ENCODE data around the gene DPPA5. TPM values are rescaled to one million over a fixed set of nuclear protein-coding genes. Genes with fewer than 3 reads are reported as not detected.
A peak's percentile ranks its signal among the peaks of the same experiment; 100 is the strongest.
"Not testable (repeated sequence)": the region's sequence is repeated elsewhere in the genome, so short reads cannot be mapped to it uniquely, and the experiment has no call there.

Gene DPPA5
- polyA plus RNA-seq, 2 donors: not detected

DNA sequence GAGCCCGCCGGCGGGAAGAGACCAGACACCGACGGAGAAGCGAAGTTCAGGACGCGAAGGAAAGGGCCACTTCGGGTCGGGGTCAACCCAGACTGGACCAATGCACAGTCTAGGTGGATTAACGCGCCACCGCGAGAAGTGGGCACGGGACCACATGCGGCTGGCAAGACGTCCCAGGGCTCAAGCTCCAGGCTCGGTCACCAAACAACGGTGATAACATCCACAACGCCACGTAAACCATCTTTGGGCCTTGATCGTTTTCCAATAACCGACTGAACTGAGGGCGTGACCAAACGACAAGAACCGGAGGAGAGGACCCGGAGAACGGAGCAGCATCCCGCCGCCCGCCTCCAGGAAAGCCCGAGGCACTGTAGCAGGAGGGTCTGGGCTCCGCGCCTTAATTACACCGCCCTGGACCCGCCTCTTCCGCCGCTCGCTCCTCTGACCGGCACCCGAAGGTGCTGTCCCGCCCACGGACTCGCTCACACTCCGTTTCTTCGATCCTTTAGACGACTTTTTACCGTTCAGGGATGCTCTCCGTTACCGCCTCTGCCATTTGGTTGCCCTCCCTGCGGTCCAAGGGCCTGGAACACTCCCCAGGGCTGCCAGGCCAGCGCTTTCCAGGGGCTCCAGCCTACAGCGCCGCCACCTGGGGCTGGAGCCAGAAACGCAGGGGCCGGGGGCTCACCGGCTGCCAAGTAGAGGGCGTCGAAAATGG is 44.1 kb downstream of the DPPA5 start:
- Histone ChIP-seq H3K27me3 (ENCODE audit: control insufficient read depth in 1 of 2, insufficient read depth in 2 of 2, low read length in 2 of 2) (peaks cover 0 to 3% of the 10 kb centered on the region in 2 donors), H3K4me3 (ENCODE audit: low read depth in 1 of 2, low read length in 2 of 2) (peak overlapping the region; percentile 55 to 64), H3K27ac (ENCODE audit: low read depth in 2 of 2, low read length in 1 of 2) (peak overlapping the region in 1 of 2 donors; percentile 47), H3K4me1 (ENCODE audit: control insufficient read depth in 2 of 2, insufficient read depth in 2 of 2, low read length in 1 of 2) (peaks cover 0 to 5% of the 10 kb centered on the region in 2 donors), H3K9me3 (ENCODE audit: control insufficient read depth in 2 of 2, insufficient read depth in 1 of 2, low read depth in 1 of 2, low read length in 1 of 2) (peaks cover 0 to 3% of the 10 kb centered on the region in 2 donors), H3K36me3 (ENCODE audit: control insufficient read depth in 2 of 2, insufficient read depth in 2 of 2, low read length in 1 of 2) (no peaks in the 10 kb centered on the region)
- 1% methylated on average over 57 to 59 of the region's 59 CpGs for WGBS, 2 donors

DNA sequence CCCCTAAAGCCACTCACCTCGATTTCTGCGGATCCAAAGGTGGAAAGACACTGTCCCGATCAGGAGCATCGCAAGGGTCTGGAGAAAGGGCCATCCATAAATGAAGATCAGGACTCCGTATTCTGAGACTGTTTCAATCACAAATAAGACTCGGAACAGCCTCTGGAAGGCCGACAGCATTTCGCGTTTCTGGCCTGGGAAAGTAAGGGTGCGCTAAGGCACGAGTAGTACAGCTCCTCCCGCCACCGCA is 44.6 kb downstream of the DPPA5 start:
- no peaks in the 10 kb centered on the region for H3K36me3 ChIP-seq (ENCODE audit: control insufficient read depth in 2 of 2, insufficient read depth in 2 of 2, low read length in 1 of 2)
- H3K27me3 ChIP-seq (ENCODE audit: control insufficient read depth in 1 of 2, insufficient read depth in 2 of 2, low read length in 2 of 2): no peaks in the 10 kb centered on the region
- peak overlapping the region; percentile 55 to 64 for H3K4me3 ChIP-seq (ENCODE audit: low read depth in 1 of 2, low read length in 2 of 2)
- peaks cover 0 to under 1% of the 10 kb centered on the region in 2 donors for H3K4me1 ChIP-seq (ENCODE audit: control insufficient read depth in 2 of 2, insufficient read depth in 2 of 2, low read length in 1 of 2)
- 7 to 8% methylated on average over 13 of the region's 13 CpGs for WGBS, 2 donors
- no peak overlapping the region for H3K27ac ChIP-seq (ENCODE audit: low read depth in 2 of 2, low read length in 1 of 2)
- peaks cover 0 to under 1% of the 10 kb centered on the region in 2 donors for H3K9me3 ChIP-seq (ENCODE audit: control insufficient read depth in 2 of 2, insufficient read depth in 1 of 2, low read depth in 1 of 2, low read length in 1 of 2)

DNA sequence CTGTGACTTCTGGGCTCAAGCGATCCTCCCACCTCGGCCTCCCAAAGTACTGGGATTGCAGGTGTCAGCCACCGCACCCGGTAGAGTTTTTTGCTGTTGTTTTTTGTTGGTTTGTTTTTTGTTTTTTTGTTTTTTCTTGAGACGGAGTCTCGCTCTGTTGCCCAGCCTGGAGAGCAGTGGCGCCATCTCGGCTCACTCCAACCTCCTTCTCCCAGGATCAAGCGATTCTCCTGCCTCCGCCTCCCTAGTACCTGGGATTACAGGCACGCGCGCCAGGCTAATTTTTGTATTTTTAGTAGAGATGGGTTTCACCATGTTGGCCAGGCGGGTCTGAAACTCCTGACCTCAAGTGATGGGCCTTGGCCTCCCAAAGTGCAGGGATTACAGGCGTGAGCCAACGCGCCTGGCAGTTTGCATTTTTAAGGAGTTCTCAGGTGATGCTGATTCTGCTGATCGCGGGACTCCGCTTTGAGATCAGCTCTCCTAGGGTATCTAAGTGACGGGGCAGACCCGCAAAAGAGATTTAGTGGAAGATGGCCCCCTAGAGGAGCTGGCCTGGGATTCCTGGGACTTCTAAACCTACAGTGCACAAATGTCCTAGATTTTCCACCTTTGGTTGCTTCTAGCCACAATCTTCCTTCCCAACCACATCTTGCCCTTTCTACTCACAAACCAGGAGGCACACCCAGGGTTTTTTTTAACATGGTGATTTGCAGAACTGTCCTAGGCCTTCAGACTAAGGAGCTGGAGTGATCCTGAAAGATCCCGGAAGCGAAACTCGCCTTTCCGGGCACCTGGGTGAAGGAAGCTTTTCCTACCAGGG is 45.2 kb downstream of the DPPA5 start:
- H3K36me3 ChIP-seq (ENCODE audit: control insufficient read depth in 2 of 2, insufficient read depth in 2 of 2, low read length in 1 of 2): no peaks in the 10 kb centered on the region
- no peak overlapping the region for H3K27ac ChIP-seq (ENCODE audit: low read depth in 2 of 2, low read length in 1 of 2)
- H3K27me3 ChIP-seq (ENCODE audit: control insufficient read depth in 1 of 2, insufficient read depth in 2 of 2, low read length in 2 of 2): no peaks in the 10 kb centered on the region
- WGBS, 2 donors: 78 to 82% methylated on average over 26 of the region's 26 CpGs
- H3K9me3 ChIP-seq (ENCODE audit: control insufficient read depth in 2 of 2, insufficient read depth in 1 of 2, low read depth in 1 of 2, low read length in 1 of 2): no peaks in the 10 kb centered on the region
- peak overlapping the region; percentile 55 to 64 for H3K4me3 ChIP-seq (ENCODE audit: low read depth in 1 of 2, low read length in 2 of 2)
- no peaks in the 10 kb centered on the region for H3K4me1 ChIP-seq (ENCODE audit: control insufficient read depth in 2 of 2, insufficient read depth in 2 of 2, low read length in 1 of 2)

DNA sequence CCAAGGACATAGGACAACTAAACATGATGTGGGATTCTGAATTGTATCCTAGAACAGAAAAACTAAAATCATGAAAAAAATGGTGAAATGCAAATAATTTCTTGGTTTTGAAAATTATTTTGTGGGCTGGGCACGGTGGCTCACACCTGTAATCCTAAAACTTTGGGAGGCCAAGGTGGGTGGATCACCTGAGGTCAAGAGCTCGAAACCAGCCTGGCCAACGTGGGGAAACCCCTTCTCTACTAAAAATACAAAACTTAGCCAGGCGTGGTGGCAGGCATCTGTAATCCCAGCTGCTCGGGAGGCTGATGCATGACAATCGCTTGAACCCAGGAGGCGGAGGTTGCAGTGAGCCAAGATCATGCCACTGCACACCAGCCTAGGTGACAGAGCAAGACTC is 50.3 kb downstream of the DPPA5 start:
- not testable (repeated sequence) for H3K9me3 ChIP-seq (ENCODE audit: control insufficient read depth in 2 of 2, insufficient read depth in 1 of 2, low read depth in 1 of 2, low read length in 1 of 2); H3K27me3 ChIP-seq (ENCODE audit: control insufficient read depth in 1 of 2, insufficient read depth in 2 of 2, low read length in 2 of 2); H3K4me1 ChIP-seq (ENCODE audit: control insufficient read depth in 2 of 2, insufficient read depth in 2 of 2, low read length in 1 of 2); H3K27ac ChIP-seq (ENCODE audit: low read depth in 2 of 2, low read length in 1 of 2); H3K4me3 ChIP-seq (ENCODE audit: low read depth in 1 of 2, low read length in 2 of 2); H3K36me3 ChIP-seq (ENCODE audit: control insufficient read depth in 2 of 2, insufficient read depth in 2 of 2, low read length in 1 of 2)
- 83 to 89% methylated on average over 7 of the region's 7 CpGs for WGBS, 2 donors

Other genes starting within 250 kb of the DPPA5 start
- under 1 TPM in 1 of 2 donors, not detected in 1; 0.22 TPM for gene KHDC1L, start 128.8 kb downstream of the DPPA5 start, polyA plus RNA-seq
- under 1 TPM; 0.84 to 0.91 TPM for gene KHDC1, start 91.1 kb downstream of the DPPA5 start, polyA plus RNA-seq
- gene KHDC3L, start 8.4 kb upstream of the DPPA5 start, polyA plus RNA-seq: not detected
- under 1 TPM; 0.22 to 0.34 TPM for gene OOEP, start 15.6 kb upstream of the DPPA5 start, polyA plus RNA-seq
- gene DDX43, start 40.6 kb upstream of the DPPA5 start, polyA plus RNA-seq: under 1 TPM; 0.31 to 0.60 TPM
- 1 to 10 TPM; 1.2 to 2.3 TPM for gene CGAS, start 98.0 kb upstream of the DPPA5 start, polyA plus RNA-seq
- 10 to 100 TPM; 11.8 to 15.8 TPM for gene MTO1, start 107.5 kb upstream of the DPPA5 start, polyA plus RNA-seq
- gene EEF1A1, start 166.8 kb upstream of the DPPA5 start, polyA plus RNA-seq: 1,000 to 10,000 TPM; 5,932 to 7,853 TPM